NT2/D1 (cell line): ENCODE measurements around the gene BICC1.

ENCODE experiments used
- SUZ12 ChIP-seq: IDR thresholded peaks from 2 replicates; pipeline ENCODE4 v1.6.1; 2011; ENCODE audit not compliant: insufficient read length, insufficient read depth; ENCODE audit errors: extremely low read depth
- YY1 ChIP-seq: IDR thresholded peaks from 2 replicates; pipeline ENCODE4 v1.6.1; 2011; ENCODE audit not compliant: insufficient read length, insufficient read depth
- ZNF274 ChIP-seq: IDR thresholded peaks from 2 replicates; pipeline ENCODE4 v1.6.1; 2011; ENCODE audit warnings: mild to moderate bottlenecking, low read depth, low read length

DNA sequence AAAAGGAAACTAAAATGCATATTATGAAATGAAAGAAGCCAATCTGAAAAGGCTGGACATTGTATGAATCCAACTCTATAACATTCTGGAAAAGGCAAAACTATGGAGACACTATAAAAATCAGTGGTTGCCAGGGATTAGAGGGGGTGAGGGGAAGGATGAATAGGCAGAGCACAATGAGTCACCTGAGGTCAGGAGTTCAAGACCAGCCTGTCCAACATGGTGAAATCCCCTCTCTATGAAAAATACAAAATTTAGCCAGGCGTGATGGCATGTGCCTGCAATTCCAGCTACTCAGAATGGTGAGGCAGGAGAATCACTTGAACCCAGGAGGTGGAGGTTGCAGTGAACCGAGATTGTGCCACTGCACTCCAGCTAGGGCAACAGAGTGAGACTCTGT is 338.9 kb downstream of the BICC1 start:
- TF ChIP-seq ZNF274 = no peak
- TF ChIP-seq SUZ12 = no peak
- no peak for TF ChIP-seq YY1
